ENCODE data around the gene CREBZF. TPM values are rescaled to one million over a fixed set of nuclear protein-coding genes. Genes with fewer than 3 reads are reported as not detected.
"Not testable (repeated sequence)": the region's sequence is repeated elsewhere in the genome, so short reads cannot be mapped to it uniquely, and the experiment has no call there.

The CREBZF gene
- total and polyA plus RNA-seq, 3 donors from 2014 or later = 34.7 to 89.7 (median 85.8) TPM

DNA sequence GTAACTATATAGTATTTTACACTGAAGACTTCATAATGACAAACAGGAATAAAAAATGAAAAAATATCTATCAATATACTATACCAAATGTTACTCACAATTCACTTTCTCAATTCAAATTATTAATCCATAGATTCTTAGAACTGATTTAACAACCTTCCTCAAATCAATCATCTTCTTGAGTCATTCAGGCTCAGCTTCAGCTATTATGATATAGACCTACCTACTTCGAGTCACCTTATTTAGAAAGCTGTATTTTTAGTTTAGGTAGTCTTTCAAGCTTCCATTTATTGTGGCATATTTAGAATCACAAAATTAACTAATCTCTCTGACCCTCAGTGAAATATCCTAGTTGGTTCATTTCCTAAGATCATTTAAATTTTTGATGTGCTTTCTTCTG is 8.2 kb downstream of the CREBZF start:
- intact Hi-C loops (cut with DNase I; ENCODE audit: low total_unique reads) = no loop called here
- TF ChIP-seq, protein P1, sequence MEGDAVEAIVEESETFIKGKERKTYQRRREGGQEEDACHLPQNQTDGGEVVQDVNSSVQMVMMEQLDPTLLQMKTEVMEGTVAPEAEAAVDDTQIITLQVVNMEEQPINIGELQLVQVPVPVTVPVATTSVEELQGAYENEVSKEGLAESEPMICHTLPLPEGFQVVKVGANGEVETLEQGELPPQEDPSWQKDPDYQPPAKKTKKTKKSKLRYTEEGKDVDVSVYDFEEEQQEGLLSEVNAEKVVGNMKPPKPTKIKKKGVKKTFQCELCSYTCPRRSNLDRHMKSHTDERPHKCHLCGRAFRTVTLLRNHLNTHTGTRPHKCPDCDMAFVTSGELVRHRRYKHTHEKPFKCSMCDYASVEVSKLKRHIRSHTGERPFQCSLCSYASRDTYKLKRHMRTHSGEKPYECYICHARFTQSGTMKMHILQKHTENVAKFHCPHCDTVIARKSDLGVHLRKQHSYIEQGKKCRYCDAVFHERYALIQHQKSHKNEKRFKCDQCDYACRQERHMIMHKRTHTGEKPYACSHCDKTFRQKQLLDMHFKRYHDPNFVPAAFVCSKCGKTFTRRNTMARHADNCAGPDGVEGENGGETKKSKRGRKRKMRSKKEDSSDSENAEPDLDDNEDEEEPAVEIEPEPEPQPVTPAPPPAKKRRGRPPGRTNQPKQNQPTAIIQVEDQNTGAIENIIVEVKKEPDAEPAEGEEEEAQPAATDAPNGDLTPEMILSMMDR (IDR thresholded peaks at IDR 0.05) = no peak
- TF ChIP-seq POLR2A (IDR thresholded peaks at IDR 0.05) = no peak
- peaks cover 24% of the 10 kb centered on the region for H3K4me1 ChIP-seq

GRCh38 chr11:85654343-85654742 is 10.6 kb downstream of the CREBZF start:
- DNase-seq; H3K9me3 ChIP-seq; H3K27ac ChIP-seq; H3K4me3 ChIP-seq; intact Hi-C loops (cut with DNase I; ENCODE audit: low total_unique reads); H3K27me3 ChIP-seq; H3K36me3 ChIP-seq (ENCODE audit: low read depth, missing control alignments); H3K4me1 ChIP-seq: not testable (repeated sequence)
- WGBS, 2 donors = 97% methylated on average over 4 of the region's 4 CpGs

More for the DNA sequence above, 8.2 kb downstream of the CREBZF start:
- Histone ChIP-seq H3K27me3 (no peaks in the 10 kb centered on the region), H3K27ac (no peak overlapping the region), H3K36me3 (ENCODE audit: low read depth, missing control alignments) (no peaks in the 10 kb centered on the region), H3K9me3 (no peaks in the 10 kb centered on the region), H3K4me3 (no peak overlapping the region)
- no peak for DNase-seq
- 92 to 100% methylated on average over 1 of the region's 1 CpG for WGBS, 2 donors

DNA sequence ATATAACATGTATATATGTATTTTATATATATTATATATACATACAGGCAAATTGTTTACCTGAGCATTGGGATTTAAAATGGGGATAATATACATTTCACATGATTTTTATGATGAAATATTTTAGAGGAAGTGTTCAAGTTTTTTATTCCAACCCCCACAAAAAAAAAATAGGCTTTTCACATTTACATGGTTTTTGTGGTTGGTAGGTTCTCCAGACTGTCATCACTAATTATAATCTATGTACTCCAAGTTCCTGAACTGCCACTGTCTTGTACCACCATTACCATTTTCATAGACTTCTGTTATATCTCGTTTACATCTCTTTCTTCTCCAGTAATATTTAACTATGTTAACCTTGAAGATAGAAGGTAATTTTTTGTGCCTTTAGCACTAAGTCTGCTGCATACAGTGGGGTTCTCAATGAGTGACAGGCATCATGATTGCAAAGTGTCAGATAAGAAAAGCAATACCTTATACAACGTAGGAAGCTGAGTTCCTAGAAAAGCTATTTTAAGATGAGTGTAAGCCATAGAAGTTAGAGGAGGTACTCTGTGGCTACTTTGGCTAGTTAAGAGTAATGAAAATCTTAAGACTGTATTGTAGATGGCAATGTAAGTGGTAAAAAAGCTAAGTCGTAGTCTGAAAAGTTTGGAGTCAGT is 12.0 kb downstream of the CREBZF start:
- WGBS, 2 donors = 67 to 77% methylated on average over 3 of the region's 3 CpGs
- no peak for DNase-seq
- H3K27me3 ChIP-seq = no peaks in the 10 kb centered on the region
- H3K9me3 ChIP-seq = no peaks in the 10 kb centered on the region
- no peak overlapping the region for H3K27ac ChIP-seq
- H3K4me3 ChIP-seq = no peak overlapping the region
- H3K36me3 ChIP-seq (ENCODE audit: low read depth, missing control alignments) = no peaks in the 10 kb centered on the region
- intact Hi-C loops (cut with DNase I; ENCODE audit: low total_unique reads) = no loop called here
- TF ChIP-seq, protein P1 (IDR thresholded peaks at IDR 0.05) = no peak
- no peak for TF ChIP-seq POLR2A (IDR thresholded peaks at IDR 0.05)
- H3K4me1 ChIP-seq = peaks cover 11% of the 10 kb centered on the region

DNA sequence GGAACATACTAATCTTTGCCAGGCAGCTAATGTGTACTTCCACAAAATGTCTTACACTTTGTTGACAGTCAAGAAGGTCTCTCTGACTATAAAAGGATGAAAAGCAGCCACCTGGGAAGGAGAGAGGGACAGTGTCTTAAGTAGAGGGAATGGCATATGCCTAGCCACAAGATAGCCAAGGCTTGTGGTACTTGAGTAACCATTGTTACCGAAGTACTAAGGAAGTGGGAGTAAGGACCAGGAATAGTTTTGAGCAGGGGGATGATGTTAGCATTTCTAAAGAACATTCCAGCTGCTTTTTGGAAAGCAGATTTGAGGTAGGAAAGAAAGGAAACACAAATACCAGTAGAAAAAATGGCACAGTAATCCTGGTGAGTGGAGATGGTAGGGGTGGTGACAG is 13.8 kb downstream of the CREBZF start:
- H3K4me1 ChIP-seq = peaks cover 11% of the 10 kb centered on the region
- no peak overlapping the region for H3K4me3 ChIP-seq
- intact Hi-C loops (cut with DNase I; ENCODE audit: low total_unique reads) = no loop called here
- H3K9me3 ChIP-seq = no peaks in the 10 kb centered on the region
- 77 to 80% methylated on average over 1 of the region's 1 CpG for WGBS, 2 donors
- H3K27me3 ChIP-seq = no peaks in the 10 kb centered on the region
- no peak for TF ChIP-seq POLR2A (IDR thresholded peaks at IDR 0.05)
- TF ChIP-seq, protein P1 (IDR thresholded peaks at IDR 0.05) = no peak
- no peak for DNase-seq
- H3K36me3 ChIP-seq (ENCODE audit: low read depth, missing control alignments) = no peaks in the 10 kb centered on the region
- no peak overlapping the region for H3K27ac ChIP-seq

DNA sequence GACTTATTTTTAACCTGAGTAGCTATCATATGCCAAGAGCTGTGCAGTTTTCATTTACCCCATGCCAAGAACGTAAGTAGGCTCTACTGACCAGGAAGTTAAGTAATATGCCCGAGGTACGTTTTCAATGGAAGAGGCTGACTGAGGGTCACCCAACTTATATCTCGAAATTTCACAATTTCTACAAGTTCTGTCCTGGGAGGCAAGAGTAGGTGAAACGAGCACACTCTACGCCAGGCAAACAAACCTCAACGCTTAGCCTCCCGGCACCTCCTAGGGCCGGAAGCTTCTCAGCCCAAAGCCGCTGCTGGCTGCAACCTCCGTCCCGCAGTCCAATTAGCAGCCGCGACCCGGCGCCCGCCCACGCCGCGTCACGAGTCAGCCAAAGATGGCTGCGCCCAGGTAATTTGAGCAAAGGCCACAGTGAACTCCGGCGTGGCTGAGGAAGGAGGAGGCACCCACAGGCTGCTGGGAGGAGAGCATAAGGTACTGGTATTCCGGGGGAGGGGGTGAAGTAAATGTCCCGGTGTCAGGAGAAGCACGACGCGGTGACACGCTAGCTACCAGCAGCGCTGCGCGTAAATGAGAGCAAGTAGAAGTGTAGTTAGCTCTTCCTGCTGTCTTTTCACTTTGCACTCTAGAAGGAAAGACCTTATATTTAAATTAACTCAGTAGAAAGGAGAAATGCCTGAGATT is 17.2 kb downstream of the CREBZF start, which contains the start of gene TMEM126A:
TMEM126A (plus strand) TSS at position 364 of the 696 bp plus-strand sequence. CDS start 2,289 bp downstream, outside the sequence.
- Histone ChIP-seq H3K27ac (peak within 1 kb of the TSS; percentile 71 to 84), H3K4me3 (peak within 1 kb of the TSS; percentile 70 to 82), H3K9me3 (no peaks in the 10 kb centered on the region), H3K4me1 (peaks cover 11% of the 10 kb centered on the region), H3K36me3 (ENCODE audit: low read depth, missing control alignments) (no peaks in the 10 kb centered on the region), H3K27me3 (no peaks in the 10 kb centered on the region)
- peak; percentile 94 for DNase-seq
- TF ChIP-seq, protein P1 (IDR thresholded peaks at IDR 0.05) = no peak
- no peak for TF ChIP-seq POLR2A (IDR thresholded peaks at IDR 0.05)
- 0 to 1% methylated on average over 25 to 33 of the region's 33 CpGs for WGBS, 2 donors
- intact Hi-C loops (cut with DNase I; ENCODE audit: low total_unique reads) = no loop called here
